Measurements from ENCODE around the gene CHRDL2.

CHRDL2 gene

GRCh38 chr11:74748211-74749126 lies 17.2 kb upstream of the CHRDL2 start, which contains the start of gene RNF169:
TSS of gene RNF169 (plus strand) at chr11:74748849. CDS start at chr11:74748881, 32 bp downstream.
- peak; percentile 97 for DNase-seq (ENCODE audit: low spot score)

DNA sequence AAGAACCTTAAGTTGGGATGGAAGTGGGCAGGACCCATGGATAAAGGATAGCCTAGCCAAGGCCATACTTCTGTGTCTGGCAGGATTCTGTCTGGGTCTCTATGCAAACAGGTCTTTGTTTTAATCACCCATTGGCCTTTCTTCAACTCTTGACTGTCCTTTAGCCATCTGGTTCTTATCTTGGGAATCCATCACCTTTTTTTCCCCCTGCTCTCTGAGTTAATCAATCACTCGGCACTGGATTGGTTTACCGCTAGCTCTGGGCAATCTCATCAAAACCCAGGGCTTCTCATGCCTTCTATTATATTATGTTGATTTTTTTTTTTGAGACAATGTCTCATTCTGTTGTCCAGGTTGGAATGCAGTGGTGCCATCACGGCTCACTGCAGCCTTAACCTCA lies 15.6 kb upstream of the CHRDL2 start:
- DNase-seq (ENCODE audit: low spot score), result no peak

DNA sequence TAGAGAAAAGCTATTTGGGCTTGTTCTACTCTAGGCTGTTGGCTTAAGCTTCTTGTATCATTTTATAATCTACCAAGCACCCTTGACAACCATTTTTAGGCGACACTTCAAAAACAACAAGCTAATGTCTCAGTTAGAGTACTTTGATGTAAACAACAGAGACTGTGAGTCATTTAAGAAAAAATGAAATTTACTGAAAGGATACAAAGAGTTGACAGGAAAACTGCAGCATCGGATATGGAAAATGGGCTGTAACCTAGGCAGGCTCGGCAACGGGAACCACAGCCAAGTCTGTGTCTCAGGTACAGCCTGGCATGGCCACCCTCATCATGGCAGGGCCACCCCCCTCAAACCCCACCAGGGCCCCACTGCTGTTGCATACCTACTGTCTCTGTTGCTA lies 13.1 kb upstream of the CHRDL2 start:
- no peak for DNase-seq (ENCODE audit: low spot score)

GRCh38 chr11:74743640-74744039 lies 12.4 kb upstream of the CHRDL2 start:
- no peak for DNase-seq (ENCODE audit: low spot score)

DNA sequence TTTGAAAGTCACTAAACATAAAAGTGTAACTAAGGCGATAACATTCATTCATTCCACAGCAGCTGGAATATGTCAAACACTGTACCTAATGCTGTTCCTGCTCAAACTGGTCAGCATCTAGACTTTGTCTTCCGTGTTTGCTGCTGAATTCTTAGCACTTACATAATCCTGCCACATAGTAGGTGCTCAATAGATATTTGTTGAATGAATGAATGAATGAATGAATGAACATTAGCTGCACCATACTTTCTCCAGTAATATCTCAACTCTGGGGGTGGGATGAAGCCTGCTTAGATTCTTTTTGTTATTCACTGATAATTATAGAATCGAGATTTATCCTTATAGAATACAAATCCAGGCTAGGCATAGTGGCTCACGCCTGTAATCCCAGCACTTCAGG lies 10.8 kb upstream of the CHRDL2 start:
- DNase-seq (ENCODE audit: low spot score), result no peak

DNA sequence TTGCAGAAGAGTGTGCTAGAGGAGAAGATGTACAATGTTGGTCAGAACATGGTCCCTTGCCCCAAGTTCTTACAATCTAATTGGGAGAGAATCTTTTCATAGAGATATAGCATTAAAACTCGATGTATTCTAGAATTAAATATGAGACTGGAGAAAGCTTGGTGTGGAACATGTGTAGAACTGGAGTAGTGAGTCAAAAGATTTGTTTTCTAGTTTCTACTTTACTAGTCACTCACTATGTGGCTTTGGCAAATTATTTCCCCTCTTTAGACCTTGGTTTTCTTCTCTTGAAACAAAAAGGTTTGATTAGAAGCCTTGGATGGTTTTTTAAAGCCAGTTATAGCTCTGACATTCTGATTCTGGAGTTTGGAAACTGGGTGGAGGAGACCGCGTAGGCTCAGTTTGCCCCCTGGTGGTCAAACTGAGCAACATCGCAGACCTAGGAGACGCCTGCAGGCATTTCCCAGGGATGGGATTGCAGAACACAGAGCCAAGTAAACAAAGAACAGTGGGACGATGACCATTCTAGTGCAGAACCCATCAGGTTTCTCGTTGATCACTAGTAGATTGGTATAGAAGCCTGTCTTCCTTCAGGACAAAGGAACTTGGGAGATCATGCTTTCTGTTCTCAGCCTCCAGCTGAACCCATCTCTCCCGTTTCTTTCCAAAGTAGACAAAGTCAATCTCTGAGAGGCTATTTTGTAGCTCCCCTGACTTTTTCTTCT lies 8.5 kb upstream of the CHRDL2 start:
- DNase-seq (ENCODE audit: low spot score), result peak; percentile 82

- DNase-seq (ENCODE audit: low spot score), result no peak
These were observed 4.8 kb upstream of the CHRDL2 start for GRCh38 chr11:74736031-74736430.

GRCh38 chr11:74735365-74735928 lies 4.2 kb upstream of the CHRDL2 start:
- DNase-seq (ENCODE audit: low spot score), result no peak

- no peak for DNase-seq (ENCODE audit: low spot score)
These were observed 3.3 kb upstream of the CHRDL2 start for GRCh38 chr11:74734559-74734925.

DNA sequence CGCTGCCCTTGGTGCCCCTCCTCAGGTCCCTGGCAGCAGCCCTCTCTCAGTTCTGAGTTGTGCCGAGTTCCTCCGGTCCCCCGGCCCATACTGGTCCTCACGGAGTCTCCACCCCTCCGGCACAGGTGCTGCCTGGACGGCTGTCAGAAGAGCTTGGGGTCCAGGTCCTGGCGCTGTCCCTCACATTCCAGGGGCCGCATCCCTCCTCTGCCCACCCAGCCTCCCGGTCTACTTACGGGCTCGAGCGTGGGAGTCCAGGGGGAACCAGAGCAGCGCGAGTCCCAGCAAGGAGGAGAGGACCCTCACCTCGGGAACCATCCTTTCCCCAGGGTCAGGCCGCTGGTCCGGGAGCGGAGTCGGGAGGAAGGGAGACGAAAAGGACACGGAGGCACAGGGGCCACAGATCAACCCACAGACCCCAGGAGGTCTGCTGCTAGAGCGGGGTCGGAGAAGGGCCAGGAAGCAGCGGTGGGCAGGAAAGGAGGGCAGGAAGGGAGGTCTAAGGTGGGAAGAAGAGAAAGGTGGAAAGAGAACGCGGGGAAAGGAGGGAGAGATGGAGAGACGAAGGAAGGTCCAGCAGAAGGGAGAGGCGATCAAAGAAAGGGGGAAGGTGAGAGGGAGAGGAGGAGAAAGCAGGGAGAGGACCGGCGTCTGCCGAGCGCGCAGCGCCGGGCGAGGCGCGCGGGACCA lies 510 bp downstream of the CHRDL2 start:
- no peak for DNase-seq (ENCODE audit: low spot score)

DNA sequence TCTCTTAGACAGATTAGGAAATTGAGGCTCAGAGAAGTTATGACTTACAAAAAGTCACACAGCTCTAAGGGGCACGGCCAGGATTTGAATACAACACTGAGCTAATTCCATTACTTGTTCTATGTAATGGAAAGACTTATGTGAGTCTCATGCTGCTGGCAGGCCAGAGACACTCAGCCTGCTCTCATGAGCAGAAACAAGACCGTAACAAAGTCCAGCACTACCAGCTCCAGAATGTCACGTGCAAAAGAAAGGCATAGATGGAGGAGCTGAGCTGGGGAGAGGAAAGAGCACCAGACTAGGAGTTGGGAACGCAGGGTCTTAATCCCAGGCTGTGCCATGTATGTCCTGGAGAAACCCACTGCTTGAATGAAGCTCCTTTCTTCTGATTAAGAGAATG lies 1.8 kb downstream of the CHRDL2 start:
- no peak for DNase-seq (ENCODE audit: low spot score)

GRCh38 chr11:74726547-74727182 lies 4.6 kb downstream of the CHRDL2 start:
- peak; percentile 90 for DNase-seq (ENCODE audit: low spot score)

GRCh38 chr11:74725701-74726100 lies 5.5 kb downstream of the CHRDL2 start:
- no peak for DNase-seq (ENCODE audit: low spot score)

- DNase-seq (ENCODE audit: low spot score), result no peak
These were observed 7.7 kb downstream of the CHRDL2 start for GRCh38 chr11:74723511-74723910.

- no peak for DNase-seq (ENCODE audit: low spot score)
These were observed 9.8 kb downstream of the CHRDL2 start for GRCh38 chr11:74721479-74721835.

DNA sequence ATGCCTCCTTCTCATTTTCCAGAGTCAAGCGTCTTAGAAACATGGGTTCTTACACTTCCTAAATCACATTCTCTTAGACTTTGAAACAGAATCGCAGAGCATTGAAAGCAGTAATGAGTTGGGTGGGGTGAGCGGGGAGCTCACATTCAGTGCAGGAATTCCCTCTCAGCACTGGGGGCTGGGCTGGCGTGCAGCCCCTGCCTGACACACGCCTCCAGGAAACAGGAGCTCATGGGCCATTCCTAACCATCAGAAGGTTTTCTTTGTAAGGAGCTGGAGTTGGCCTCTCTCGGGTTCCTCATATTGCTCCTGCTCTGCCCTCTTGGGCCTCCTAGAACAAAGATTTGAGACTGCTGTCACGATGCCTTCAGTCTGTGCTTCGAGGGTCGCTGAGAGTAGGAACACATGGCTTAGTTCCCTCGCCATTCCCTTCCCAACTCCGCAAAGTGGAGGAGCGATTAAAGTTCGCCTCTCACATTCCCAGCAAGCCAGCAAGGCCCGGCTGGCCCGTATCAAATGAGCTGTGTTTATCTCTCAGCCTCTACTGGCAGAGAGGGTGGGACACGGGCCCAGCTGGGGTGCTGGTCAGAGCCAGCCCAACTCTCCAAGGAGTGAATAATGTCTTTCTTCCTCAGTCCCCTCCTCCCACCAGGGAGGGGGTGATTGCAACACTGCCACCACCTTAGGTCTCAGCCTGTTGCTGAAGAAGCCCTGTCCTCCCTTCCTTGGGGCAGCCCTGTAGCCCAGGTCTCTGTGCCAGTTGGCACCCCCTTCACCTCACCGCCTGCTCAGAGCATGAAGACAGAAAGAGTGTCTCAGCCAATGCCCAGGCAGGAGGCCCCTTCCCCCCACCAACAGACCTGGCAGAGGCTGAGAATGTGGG lies 10.4 kb downstream of the CHRDL2 start:
- DNase-seq (ENCODE audit: low spot score), result no peak

- no peak for DNase-seq (ENCODE audit: low spot score)
These were observed 12.2 kb downstream of the CHRDL2 start for GRCh38 chr11:74719011-74719410.

DNA sequence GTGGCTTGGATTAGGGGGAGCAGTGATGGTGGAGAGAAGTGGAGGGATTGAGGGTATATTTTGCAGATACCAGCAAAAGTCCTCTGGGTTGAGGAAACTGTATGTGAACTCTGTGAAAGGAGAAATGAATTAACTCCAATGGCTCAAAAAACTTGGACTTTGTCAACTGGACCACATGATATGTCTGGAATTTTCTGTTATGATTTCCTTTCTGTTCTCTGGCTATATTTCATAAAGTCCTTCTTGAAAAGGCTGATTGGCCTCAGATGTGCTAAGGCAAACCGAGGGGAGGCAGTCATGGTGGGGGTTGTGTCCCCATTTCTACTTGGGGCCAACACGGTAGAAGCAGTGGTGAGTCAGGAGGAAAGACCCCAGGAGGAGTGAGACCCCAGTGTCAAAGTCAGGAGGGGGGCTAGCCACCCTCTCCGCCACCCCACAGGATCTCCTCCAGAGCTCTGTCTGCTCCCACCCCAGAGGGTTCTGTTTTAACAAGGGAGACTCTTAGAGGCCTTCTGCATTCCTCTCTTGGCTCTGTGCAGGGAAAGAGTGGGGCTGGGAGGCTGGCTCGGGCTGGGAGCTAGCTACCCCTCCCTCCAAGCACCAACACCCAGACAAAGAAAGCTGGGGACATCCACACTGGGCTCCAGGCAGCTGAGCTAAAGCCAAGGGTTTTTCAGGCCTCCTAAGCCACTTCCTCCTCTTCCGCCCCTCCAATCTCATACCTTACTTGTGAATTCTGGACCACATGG lies 13.8 kb downstream of the CHRDL2 start:
- DNase-seq (ENCODE audit: low spot score), result no peak

GRCh38 chr11:74714904-74715303 lies 16.3 kb downstream of the CHRDL2 start:
- DNase-seq (ENCODE audit: low spot score), result no peak

DNA sequence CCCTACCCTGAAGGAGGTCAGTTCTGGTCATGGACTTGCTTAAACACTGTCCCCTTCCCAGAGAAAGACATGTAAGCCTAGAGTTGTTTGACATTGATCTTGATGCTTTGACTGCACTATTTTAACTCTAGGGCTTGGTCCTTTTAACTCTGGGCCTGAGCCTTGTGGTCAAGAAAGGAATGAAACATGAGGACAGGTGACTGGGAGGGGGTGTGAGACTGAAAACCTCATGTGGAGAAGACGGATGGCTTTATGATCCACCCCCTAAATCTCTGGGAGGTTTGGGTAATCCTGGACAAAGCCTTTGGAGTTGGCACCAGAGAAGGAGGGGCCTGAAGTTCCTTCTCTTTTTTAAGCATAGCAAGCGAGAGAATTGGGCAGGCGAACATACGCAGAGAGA lies 17.5 kb downstream of the CHRDL2 start:
- DNase-seq (ENCODE audit: low spot score), result no peak

Measured in HuH-7.5 (cell line).